ENCODE measurements around the gene ANKRD20A1. TPM values are rescaled to one million over a fixed set of nuclear protein-coding genes. Genes with fewer than 3 reads are reported as not detected.
"Not testable (repeated sequence)": the region's sequence is repeated elsewhere in the genome, so short reads cannot be mapped to it uniquely, and the experiment has no call there.

ANKRD20A1 gene
- total RNA-seq (ENCODE audit: low replicate concordance) = 0.27 TPM in 1 of 2 replicates, not detected in the other

DNA sequence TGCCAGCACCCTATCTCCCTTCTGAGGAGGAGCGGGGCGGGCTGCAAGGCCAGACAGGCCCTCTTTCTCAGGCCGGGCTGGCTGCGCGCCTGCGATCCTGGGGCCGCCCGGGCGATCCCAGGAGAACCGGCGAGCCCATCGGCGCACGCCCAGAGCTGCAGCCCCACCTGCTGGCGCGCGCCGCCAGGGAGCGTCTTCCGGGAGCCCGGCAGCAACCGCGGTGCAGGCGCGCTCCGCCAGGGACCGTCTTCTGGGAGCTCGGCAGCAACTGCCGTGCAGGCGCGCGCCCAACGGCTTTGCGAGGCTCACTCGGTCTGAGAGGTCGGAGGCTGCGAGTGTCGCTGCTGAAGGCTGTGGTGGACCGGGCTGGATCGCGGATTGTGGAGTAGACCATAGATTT, at the start of gene ANKRD20A1:
Gene ANKRD20A1, plus strand, starts transcription at position 61 of the 400 bp plus-strand sequence. CDS start 496 bp downstream, outside the sequence.
- H3K4me3 ChIP-seq (ENCODE audit: low read depth, low read length); DNase-seq (ENCODE audit: low read depth): not testable (repeated sequence)

DNA sequence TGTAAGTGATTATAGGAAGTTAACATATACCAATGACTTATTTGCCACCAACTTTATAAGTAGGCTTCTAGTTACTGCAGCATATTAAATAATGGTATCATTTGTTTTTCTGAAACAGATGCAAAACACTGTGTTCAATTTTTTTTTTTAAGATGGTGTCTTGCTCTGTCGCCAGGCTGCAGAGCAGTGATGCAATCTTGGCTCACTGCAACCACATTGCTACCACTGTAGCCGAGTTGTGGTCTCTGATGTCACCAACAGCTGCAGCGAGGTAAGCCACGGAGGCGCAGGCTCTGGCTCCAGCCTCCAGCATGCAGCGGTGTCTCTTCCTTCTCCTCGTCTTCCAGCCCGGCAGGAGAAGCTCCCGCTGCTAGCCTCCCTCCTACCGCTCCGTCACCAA, 26.6 kb upstream of the ANKRD20A1 start:
- H3K4me3 ChIP-seq (ENCODE audit: low read depth, low read length); DNase-seq (ENCODE audit: low read depth): not testable (repeated sequence)

Small RNA genes within 50 kb of the gene (small RNA-seq; reads per million reads assigned to genes)
- gene RNU6-368P = not detected

Data from fibroblast of the aortic adventitia (primary cell).